ENCODE measurements around the gene PIK3AP1.
"Not testable (repeated sequence)": the region's sequence is repeated elsewhere in the genome, so short reads cannot be mapped to it uniquely, and the experiment has no call there.

PIK3AP1 gene

DNA sequence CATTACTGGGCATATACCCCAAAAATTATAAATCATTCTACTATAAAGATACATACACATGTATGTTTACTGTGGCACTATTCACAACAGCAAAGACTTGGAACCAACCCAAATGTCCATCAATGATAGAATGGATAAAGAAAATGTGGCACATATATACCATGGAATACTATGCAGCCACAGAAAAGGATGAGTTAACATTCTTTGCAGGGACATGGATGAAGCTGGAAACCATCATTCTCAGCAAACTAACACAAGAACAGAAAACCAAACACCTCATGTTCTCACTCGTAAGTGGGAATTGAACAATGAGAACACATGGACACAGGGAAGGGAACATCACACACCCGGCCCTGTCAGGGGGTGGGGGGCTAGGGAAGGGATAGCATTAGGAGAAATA lies 145.8 kb downstream of the PIK3AP1 start:
- DNase-seq, result not testable (repeated sequence)

DNA sequence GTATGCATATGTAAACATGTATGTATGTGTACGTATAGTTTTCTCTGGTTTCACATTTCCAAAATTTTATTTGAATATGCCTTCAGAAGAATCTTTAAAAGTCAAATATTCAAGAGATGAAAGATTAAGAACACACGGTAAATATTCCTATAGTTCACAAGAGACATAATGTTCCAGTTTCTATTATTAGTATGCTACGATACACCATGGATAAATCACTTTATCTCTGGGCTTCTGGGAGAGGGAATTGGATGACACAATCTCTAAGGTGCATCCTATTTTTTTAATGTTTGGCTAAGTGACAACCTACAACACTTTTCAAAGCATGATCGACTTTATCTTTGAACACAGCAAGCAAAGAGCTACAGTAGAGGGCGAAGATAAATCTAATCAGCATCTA lies 147.3 kb downstream of the PIK3AP1 start:
- DNase-seq, result no peak

DNA sequence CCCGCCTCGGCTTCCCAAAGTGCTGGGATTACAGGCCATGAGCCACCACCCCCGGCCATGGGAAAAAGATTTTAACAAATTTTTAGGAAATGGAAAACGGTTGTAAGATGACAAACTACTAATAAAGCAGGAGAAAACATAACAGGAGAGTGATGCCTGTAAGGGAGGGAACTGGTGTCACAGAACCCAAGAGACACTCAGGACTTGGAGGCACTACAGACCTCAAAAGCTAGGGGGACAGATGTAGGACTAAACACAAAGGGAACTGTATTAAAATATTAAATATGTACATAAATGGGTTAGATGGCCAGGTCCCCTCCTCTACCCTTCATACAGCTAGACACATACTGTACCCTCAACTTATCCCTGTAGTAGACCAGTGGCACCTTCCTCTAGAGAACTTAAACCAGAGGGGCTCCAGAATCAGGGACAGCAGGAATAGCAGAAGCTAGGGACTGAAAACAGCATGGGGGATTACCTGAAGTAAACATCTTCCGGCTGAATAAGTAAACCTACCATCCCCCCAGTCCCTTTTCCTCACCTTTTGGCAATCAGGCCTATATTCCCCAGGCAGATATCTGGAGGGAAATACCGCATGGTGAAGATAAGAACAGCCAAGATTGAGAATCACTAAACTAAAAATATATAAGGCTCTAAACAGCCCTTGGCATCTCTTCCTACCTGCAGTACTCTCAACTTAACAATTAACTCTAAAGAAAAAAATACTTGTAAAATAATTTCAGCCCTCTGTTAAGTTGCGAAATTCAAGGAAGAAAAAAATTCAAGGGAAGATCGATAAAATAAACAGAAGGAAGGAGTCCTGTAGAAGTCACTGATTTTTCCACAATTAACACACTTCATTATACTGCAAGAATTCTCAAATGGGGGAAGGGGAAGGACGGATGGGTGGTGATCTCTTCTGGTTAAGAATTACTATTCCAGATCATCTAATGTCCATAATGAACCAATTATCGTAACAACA lies 149.0 kb downstream of the PIK3AP1 start:
- no peak for DNase-seq

DNA sequence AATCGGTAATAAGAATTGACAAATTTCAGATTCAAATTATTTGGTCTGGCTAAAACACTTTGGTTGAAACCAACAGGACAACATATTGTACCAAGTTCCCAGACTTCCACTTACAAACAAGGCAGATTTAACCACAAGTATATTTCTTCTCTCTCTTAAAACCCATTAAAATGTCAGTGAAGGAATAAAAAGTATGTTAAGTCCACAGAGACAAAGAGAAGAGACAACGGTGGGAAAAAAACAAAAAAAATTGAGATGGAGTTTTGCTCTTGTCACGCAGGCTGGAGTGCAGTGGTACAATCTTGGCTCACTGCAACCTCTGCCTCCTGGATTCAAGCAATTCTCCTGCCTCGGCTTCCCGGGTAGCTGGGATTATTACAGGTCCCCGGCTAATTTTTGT lies 149.8 kb downstream of the PIK3AP1 start:
- DNase-seq, result no peak

DNA sequence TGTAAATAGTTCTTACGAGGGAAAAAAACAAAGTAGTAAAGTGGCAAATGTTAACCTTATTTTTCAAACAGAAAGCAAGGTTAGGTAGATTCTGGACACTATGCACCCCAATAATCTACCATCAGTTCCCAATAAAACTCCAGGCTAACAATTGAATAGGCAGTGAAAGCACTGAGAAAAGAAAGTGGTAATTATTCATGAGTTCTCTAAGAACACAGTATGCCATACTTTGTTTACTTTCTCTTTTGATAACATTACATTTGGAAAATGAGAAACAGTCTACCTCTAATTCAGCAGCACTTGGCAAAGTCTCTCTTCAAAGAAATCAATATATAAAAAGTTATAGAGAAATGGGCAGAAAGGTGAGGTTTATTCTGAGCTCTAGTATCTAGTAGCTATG lies 151.9 kb downstream of the PIK3AP1 start:
- no peak for DNase-seq

DNA sequence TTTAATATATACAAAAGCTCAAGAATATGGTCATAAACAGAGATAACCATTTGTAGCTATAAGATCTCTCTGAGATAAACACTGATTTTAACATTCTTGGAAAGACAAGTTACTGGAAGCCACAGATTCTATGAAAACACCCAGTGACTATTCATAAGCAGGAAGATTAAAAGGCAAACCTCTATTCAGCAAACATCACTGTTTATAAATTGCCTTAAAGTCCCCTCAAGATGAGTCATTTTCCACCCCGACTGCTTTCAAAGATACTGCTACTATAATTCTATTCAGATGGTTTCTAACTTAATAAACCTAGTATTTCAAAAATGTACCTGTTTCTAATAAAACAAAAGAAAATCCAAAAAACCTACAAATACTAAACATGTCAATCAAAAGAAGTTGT lies 154.5 kb downstream of the PIK3AP1 start:
- no peak for DNase-seq

DNA sequence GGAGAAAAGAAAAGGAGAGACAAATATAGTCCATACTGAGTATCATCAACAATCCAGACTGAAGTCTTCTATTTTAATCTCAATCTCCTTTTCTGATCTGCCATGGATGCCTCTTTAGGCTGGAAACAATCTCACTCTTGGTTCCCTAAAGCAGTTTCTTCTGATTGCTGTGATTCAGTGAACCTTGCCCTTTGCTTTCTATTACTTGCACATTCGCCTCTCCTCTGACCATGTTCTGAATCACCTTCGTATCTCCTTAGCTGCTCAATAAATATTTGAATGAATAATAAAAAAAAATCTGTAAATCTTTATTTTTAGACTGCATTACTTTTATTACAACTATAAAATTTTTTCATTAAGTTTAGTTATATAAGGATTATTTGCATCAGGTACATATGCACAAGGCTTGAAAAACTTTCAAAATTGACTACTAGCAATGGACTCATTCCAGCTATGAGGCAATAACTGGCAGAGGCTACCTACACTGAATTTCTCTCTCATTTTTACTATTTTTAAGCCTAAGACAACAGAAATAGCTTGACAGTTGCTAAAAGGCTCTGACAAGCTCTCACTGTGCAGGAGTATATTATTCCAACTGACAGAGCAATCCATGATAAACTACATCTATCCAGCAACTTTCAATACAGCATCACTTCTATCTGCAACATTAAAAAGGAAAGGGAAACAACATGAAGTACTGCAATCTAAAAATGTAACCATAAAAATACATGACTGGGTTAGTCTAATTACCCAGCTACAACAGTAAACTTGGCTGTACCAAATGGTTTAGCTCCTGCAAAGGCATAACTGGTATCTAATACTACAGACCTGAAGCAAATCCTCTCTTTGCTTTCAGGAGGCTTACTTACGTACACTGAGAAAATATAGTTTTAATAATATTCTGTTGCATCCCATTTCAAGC lies 159.1 kb downstream of the PIK3AP1 start:
- no peak for DNase-seq

DNA sequence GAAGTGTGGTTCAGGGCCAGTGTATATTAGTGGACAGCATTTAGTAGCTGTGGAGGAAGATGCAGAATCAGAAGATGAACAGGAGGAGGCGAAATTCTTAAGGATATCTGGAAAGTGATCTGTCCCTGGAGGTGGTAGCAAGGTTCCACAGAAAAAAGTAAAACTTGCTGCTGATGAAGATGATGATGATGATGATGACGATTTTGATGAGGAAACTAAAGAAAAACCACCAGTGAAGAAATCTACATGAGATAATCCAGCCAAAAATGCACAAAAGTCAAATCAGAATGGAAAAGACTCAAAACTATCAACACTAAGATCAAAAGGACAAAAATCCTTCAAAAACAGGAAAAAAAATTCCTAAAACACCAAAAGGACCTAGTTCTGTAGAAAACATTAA lies 159.8 kb downstream of the PIK3AP1 start:
- no peak for DNase-seq

DNA sequence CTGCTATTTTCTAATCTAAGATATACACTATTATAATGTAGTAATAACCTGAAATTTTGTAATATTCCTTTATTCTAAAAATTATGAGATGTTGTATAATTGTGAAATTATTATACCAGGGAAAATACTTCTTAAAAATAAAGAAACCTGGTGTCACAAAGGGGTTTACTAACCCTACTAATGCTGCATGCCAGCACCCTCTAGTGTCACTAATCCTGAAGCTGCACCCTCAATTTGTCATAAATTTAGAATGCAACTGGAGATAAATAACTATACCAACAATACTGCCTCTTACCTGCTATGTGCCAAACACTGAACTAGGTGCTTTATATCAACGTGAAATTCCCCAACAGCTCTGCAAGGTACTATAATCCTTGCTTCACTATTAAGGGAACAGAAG lies 164.3 kb downstream of the PIK3AP1 start:
- DNase-seq, result no peak

DNA sequence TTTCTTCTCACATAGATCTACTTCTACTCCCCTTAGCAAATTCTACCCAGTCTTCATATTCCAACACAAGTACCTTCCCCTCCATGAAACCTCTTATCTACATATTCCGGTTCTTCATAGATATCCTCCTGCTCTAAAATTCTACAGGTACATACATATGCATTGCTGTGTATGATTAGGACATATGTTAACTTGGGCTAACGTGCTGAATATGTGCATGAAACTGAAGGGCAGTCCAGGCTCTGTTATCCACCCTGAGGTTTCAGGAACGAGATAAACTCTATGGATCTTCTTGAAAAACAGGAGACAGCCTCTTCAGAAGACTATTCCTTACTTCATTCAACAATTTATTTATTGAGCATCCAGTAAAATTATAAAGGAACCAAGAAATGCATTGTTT lies 165.0 kb downstream of the PIK3AP1 start:
- DNase-seq, result no peak

DNA sequence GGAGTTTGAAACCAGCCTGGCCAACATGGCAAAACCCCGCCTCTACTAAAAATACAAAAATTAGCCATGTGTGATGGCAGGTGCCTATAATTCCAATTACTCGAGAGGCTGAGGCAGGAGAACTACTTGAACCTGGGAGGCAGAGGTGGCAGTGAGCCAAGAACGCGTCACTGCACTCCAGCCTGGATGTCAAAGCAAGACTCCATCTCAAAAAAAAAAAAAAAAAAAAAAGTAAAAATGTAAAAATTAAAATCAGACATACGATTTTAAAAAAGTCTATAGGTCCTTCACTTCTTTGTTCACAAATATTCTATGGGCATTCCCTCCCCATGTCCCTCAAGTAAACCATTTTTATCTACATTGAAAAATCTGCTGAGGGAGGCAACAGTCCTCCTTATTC lies 171.7 kb downstream of the PIK3AP1 start:
- DNase-seq, result no peak

DNA sequence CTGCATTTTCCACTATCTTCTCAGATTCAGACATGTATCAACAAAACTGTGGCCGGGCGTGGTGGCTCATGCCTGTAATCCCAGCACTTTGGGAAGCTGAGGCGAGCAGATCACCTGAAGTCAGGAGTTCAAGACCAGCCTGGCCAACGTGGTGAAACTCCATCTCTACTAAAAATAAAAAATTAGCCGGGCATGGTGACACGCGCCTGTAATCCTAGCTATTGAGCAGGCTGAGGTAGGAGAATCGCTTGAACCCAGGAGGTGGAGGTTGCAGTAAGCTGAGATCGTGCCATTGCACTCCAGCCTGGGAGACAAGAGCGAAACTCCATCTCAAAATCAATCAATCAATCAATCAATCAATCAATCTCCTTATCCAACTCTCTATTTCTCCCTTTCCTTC lies 174.8 kb downstream of the PIK3AP1 start:
- DNase-seq, result not testable (repeated sequence)

Measured in stimulated activated CD8-positive, alpha-beta memory T cell treated with anti-CD3 and anti-CD28 coated beads, Interleukin-4, amount 100 ng/mL, for 48 hours (primary cell).